VCaP (cell line): Measurements from ENCODE around the gene STARD10.

Source experiments
- H3K27ac ChIP-seq: fragments of 450-650 bp; 2 replicates; pipeline ENCODE4 v1.5.1; 2017
- CTCF ChIP-seq: fragments of 450-650 bp; conservative IDR thresholded peaks from 2 replicates; pipeline ENCODE4 v1.5.1; 2017; ENCODE audit warnings: mild to moderate bottlenecking, moderate library complexity

STARD10 gene

GRCh38 chr11:72779495-72780128 is 14.2 kb downstream of the STARD10 start:
- peak overlapping the region; percentile 89; the same call in 1 of the 2 replicates for H3K27ac ChIP-seq

GRCh38 chr11:72778535-72779494 is 15.0 kb downstream of the STARD10 start:
- H3K27ac ChIP-seq: no peak overlapping the region; the same call in 1 of the 2 replicates
- TF ChIP-seq CTCF: no peak

More at GRCh38 chr11:72779495-72780128, 14.2 kb downstream of the STARD10 start:
- no peak for TF ChIP-seq CTCF

GRCh38 chr11:72777755-72778278 is 16.0 kb downstream of the STARD10 start:
- TF ChIP-seq CTCF: no peak
- no peak overlapping the region for H3K27ac ChIP-seq

- TF ChIP-seq CTCF: no peak
- H3K27ac ChIP-seq: no peak overlapping the region
Observed at GRCh38 chr11:72776844-72777754, 16.7 kb downstream of the STARD10 start.

GRCh38 chr11:72776117-72776843 is 17.6 kb downstream of the STARD10 start:
- no peak for TF ChIP-seq CTCF
- H3K27ac ChIP-seq: no peak overlapping the region

DNA sequence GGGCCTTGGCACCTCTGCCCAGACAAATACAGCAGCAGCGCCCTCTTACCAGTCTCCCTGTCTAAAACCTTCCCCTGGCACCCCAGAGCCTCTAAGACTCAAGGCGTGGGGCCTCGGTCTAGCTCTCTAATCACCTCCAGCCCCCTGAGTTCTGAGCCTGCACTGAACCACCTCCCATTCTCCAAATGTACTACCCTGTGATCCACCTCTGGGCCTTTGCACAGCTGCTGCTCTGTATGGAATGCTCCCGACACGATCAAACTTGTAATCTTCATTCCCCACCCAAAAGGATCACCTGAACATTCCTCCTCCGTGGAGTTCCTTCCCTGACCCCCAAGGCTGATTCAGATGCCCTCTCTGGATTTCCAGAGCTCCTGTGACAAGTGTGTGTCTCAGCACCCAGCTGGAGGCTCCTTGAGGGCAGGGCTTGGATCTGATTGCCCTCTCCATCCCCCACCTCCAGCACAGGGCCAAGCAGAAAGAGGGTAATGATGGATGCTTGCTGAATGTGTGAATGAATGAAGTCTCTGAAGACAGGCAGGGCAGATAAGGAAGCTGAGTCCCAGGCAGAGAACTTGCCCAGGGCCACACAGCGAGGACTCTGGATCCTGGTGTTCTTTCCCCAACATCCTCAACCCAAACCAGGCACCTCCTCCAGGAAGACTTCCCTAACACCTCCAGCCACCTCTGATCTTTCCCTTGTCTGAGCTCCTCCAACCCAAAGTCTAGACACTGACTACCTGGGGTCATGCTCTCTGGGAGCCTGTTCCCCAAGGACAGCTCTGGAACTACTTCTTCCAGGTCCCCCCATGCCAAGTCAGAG is 18.3 kb downstream of the STARD10 start:
- no peak for TF ChIP-seq CTCF
- no peak overlapping the region for H3K27ac ChIP-seq
